GM19351 (cell line): Measurements from ENCODE around the gene ZBTB21.
A peak's percentile ranks its signal among the peaks of the same experiment; 100 is the strongest.

Experiments
- ATAC-seq: cut with Tn5 transposase; IDR thresholded peaks from one replicate; pipeline ENCODE4 v1.9.1; 2021; ENCODE audit warnings: mild to moderate bottlenecking, moderate library complexity; ENCODE audit not compliant: unreplicated experiment

ZBTB21 gene

GRCh38 chr21:42021371-42022090, 11.4 kb upstream of the ZBTB21 start:
- ATAC-seq: no peak

GRCh38 chr21:42019706-42020105, 9.5 kb upstream of the ZBTB21 start:
- ATAC-seq: no peak

GRCh38 chr21:42019101-42019605, 9.0 kb upstream of the ZBTB21 start:
- ATAC-seq: no peak

- ATAC-seq: no peak
These were observed 6.9 kb upstream of the ZBTB21 start for GRCh38 chr21:42017022-42017421.

GRCh38 chr21:42016364-42016985, 6.3 kb upstream of the ZBTB21 start:
- ATAC-seq: no peak

- no peak for ATAC-seq
These were observed 3.8 kb upstream of the ZBTB21 start for GRCh38 chr21:42013931-42014330.

GRCh38 chr21:42013376-42013775, 3.2 kb upstream of the ZBTB21 start:
- ATAC-seq: no peak

- ATAC-seq: no peak
These were observed 2.7 kb upstream of the ZBTB21 start for GRCh38 chr21:42012763-42013329.

- no peak for ATAC-seq
These were observed 2.2 kb upstream of the ZBTB21 start for GRCh38 chr21:42012344-42012743.

- ATAC-seq: peak; percentile 22
These were observed 641 bp upstream of the ZBTB21 start for GRCh38 chr21:42010507-42011495.

GRCh38 chr21:42009018-42009830, 936 bp downstream of the ZBTB21 start:
- no peak for ATAC-seq

GRCh38 chr21:42007356-42007940, 2.7 kb downstream of the ZBTB21 start:
- no peak for ATAC-seq

GRCh38 chr21:42006765-42007164, 3.4 kb downstream of the ZBTB21 start:
- ATAC-seq: no peak

GRCh38 chr21:42004406-42005199, 5.6 kb downstream of the ZBTB21 start:
- ATAC-seq: no peak

- ATAC-seq: no peak
These were observed 7.1 kb downstream of the ZBTB21 start for GRCh38 chr21:42003051-42003461.

GRCh38 chr21:42002421-42002958, 7.7 kb downstream of the ZBTB21 start:
- ATAC-seq: peak; percentile 87

- no peak for ATAC-seq
These were observed 8.4 kb downstream of the ZBTB21 start for GRCh38 chr21:42001781-42002180.

GRCh38 chr21:42000908-42001307, 9.3 kb downstream of the ZBTB21 start:
- ATAC-seq: no peak

GRCh38 chr21:41997657-41998056, 12.5 kb downstream of the ZBTB21 start:
- no peak for ATAC-seq
